HepG2 (cell line): ENCODE results near the gene LCLAT1. TPM values are rescaled to one million over a fixed set of nuclear protein-coding genes. Genes with fewer than 3 reads are reported as not detected.

Experiments used
- ATAC-seq: fragments of 200-7000 bp; cut with Tn5 transposase; 3 replicates; pipeline ENCODE4 v1.9.1; 2020; ENCODE audit warnings: mild to moderate bottlenecking, moderate library complexity
- BruUV-seq: library from RNA; stranded (reverse); fragments of 400-500 nt; replicated peaks from 2 replicates; lab custom pipeline; 2021; lab: Mats Ljungman, UMichigan
- CTCF ChIA-PET: fragments of 300-600 bp; formaldehyde crosslinking; extraction: SDS; loops from one replicate; lab custom pipeline; 2021; ENCODE audit warnings: low total read pairs, inconsistent platforms, low intra/inter-chr PET ratio; lab: Yijun Ruan, JAX
- POLR2A ChIA-PET: fragments of 350-600 bp; sonication (Branson Sonifier 250); formaldehyde crosslinking; loops from one replicate; lab custom pipeline; 2020; ENCODE audit warnings: antibody characterized with exemption, inconsistent platforms; lab: Yijun Ruan, JAX
- DNase-seq: peaks from one replicate; pipeline ENCODE4 v3.0.0-alpha.2; 2015; ENCODE audit warnings: low spot score
- FAIRE-seq: peaks from 3 replicates; lab custom pipeline; 2011; peaks lifted over from hg19 to GRCh38; lab: Jason Lieb, UNC
- H2AFZ ChIP-seq: one replicate; pipeline ENCODE4 v1.6.1; 2011; ENCODE audit warnings: low read length, inconsistent platforms
- H3K27ac ChIP-seq: fragments of 300-600 bp; 3 replicates; pipeline ENCODE4 v1.8.0; 2011; ENCODE audit warnings: mixed run types, mild to moderate bottlenecking, mixed read lengths, low read length, inconsistent platforms; ENCODE audit not compliant: insufficient read depth; ENCODE audit errors: extremely low read length
- H3K27me3 ChIP-seq, 2 experiments: fragments of 200-600 bp in 1 of 2; 2 replicates in 1 of 2; 3 replicates in 1 of 2; pipeline versions ENCODE4 v1.6.0 to v1.8.0; 2011; ENCODE audit warnings: low read length in 2 of 2, mild to moderate bottlenecking in 2 of 2, moderate library complexity in 2 of 2, inconsistent platforms in 1 of 2; ENCODE audit not compliant: insufficient read depth in 2 of 2, control insufficient read depth in 1 of 2
- H3K36me3 ChIP-seq, 2 experiments: fragments of 200-600 bp in 1 of 2; replicated peaks in 1 of 2; 2 replicates in 1 of 2; 3 replicates in 1 of 2; pipeline versions ENCODE4 v1.5.1 to v1.8.0; 2011; ENCODE audit warnings: low read length in 2 of 2, inconsistent platforms in 1 of 2; ENCODE audit not compliant: insufficient read depth in 2 of 2, control insufficient read depth in 1 of 2
- H3K4me1 ChIP-seq: 2 replicates; pipeline ENCODE4 v1.5.1; 2012; ENCODE audit warnings: low read length, inconsistent platforms; ENCODE audit not compliant: insufficient read depth
- H3K4me2 ChIP-seq: 2 replicates; pipeline ENCODE4 v1.6.0; 2011; ENCODE audit warnings: low read depth, low read length, inconsistent platforms
- H3K4me3 ChIP-seq, 3 experiments: fragments of 200-600 bp in 1 of 3; sonication (generic), shearing (Covaris generic) in 1 of 3; replicated peaks in 1 of 3; 2 replicates each; pipeline ENCODE4 v1.5.1; 2011 to 2016; ENCODE audit warnings: low read length in 3 of 3, inconsistent platforms in 2 of 3, low read depth in 2 of 3, mild to moderate bottlenecking in 2 of 3, control low read depth in 1 of 3, mixed read lengths in 1 of 3; ENCODE audit not compliant: insufficient read depth in 1 of 3
- H3K79me2 ChIP-seq: one replicate; pipeline ENCODE4 v1.6.1; 2011; ENCODE audit warnings: low read length, inconsistent platforms; ENCODE audit not compliant: insufficient read depth
- H3K9ac ChIP-seq: 2 replicates; pipeline ENCODE4 v1.6.0; 2011; ENCODE audit warnings: mild to moderate bottlenecking, low read depth, low read length, inconsistent platforms; ENCODE audit not compliant: insufficient read depth
- H3K9me3 ChIP-seq: 2 replicates; pipeline ENCODE4 v1.5.1; 2012; ENCODE audit warnings: mild to moderate bottlenecking, low read length
- H4K20me1 ChIP-seq: 2 replicates; pipeline ENCODE4 v1.6.0; 2011; ENCODE audit warnings: inconsistent platforms, mild to moderate bottlenecking, low read length, moderate library complexity; ENCODE audit not compliant: insufficient read depth
- AHDC1 ChIP-seq: sonication (generic); formaldehyde crosslinking; IDR thresholded peaks from 2 replicates; pipeline ENCODE4 v1.5.1; 2020; ENCODE audit warnings: mild to moderate bottlenecking, missing genetic modification reagents, borderline replicate concordance
- BCLAF1 ChIP-seq: fragments of 450-650 bp; IDR thresholded peaks from 2 replicates; pipeline ENCODE4 v1.6.1; 2017; ENCODE audit warnings: mild to moderate bottlenecking
- CSRNP1 ChIP-seq: sonication (generic); formaldehyde crosslinking; IDR thresholded peaks from 2 replicates; pipeline ENCODE4 v1.8.1; 2023; ENCODE audit warnings: mild to moderate bottlenecking, missing genetic modification reagents
- EHMT2 ChIP-seq: fragments of 200-600 bp; sonication (generic); IDR thresholded peaks from 2 replicates; pipeline ENCODE4 v1.7.0; 2017; ENCODE audit warnings: antibody characterized with exemption, low read depth, low read length, borderline replicate concordance
- GTF3A ChIP-seq: sonication (generic); formaldehyde crosslinking; conservative IDR thresholded peaks from 2 replicates; pipeline ENCODE4 v1.4.0; 2020; ENCODE audit warnings: mild to moderate bottlenecking, missing genetic modification reagents
- HES4 ChIP-seq: sonication (generic); formaldehyde crosslinking; IDR thresholded peaks from 2 replicates; pipeline ENCODE4 v1.9.0; 2021; ENCODE audit warnings: mild to moderate bottlenecking, missing genetic modification reagents, borderline replicate concordance
- MIXL1 ChIP-seq: IDR thresholded peaks from 2 replicates; pipeline ENCODE4 v1.6.1; 2016
- NR1H2 ChIP-seq: sonication (generic); formaldehyde crosslinking; IDR thresholded peaks from 2 replicates; pipeline ENCODE4 v1.8.1; 2022; ENCODE audit warnings: low read depth, missing genetic modification reagents, borderline replicate concordance
- PLRG1 ChIP-seq: fragments of 450-650 bp; conservative IDR thresholded peaks from 2 replicates; pipeline ENCODE4 v1.6.1; 2016
- TOPORS ChIP-seq: sonication (generic); formaldehyde crosslinking; IDR thresholded peaks from 2 replicates; pipeline ENCODE4 v1.8.0; 2023; ENCODE audit warnings: mild to moderate bottlenecking, missing genetic modification reagents
- ZNF234 ChIP-seq: sonication (generic); formaldehyde crosslinking; conservative IDR thresholded peaks from 2 replicates; pipeline ENCODE4 v1.5.1; 2020; ENCODE audit warnings: mild to moderate bottlenecking, missing genetic modification reagents
- ZNF263 ChIP-seq: sonication (generic); formaldehyde crosslinking; IDR thresholded peaks from 2 replicates; pipeline ENCODE4 v1.4.0; 2020; ENCODE audit warnings: missing genetic modification reagents
- ZNF362 ChIP-seq: sonication (generic); formaldehyde crosslinking; IDR thresholded peaks from 2 replicates; pipeline ENCODE4 v1.4.0; 2020; ENCODE audit warnings: missing genetic modification reagents, mild to moderate bottlenecking, borderline replicate concordance
- ZNF615 ChIP-seq: sonication (generic); formaldehyde crosslinking; IDR thresholded peaks from 2 replicates; pipeline ENCODE4 v1.5.0; 2020; ENCODE audit warnings: mild to moderate bottlenecking, missing genetic modification reagents, borderline replicate concordance
- whole genome bisulfite sequencing: methylation state at CpG from one replicate; pipeline ENCODE4 v1.1.6; 2017; ENCODE audit warnings: low lambda C conversion rate; 5-methylcytosine and 5-hydroxymethylcytosine counted together
- in situ Hi-C: cut with HindIII; loops from 2 replicates; pipeline ENCODE4 v1.10.0; 2017; ENCODE audit warnings: low pct_unique_long_range_greater_than_20kb; ENCODE audit not compliant: extremely low pct_ligation_motif_present
- intact Hi-C: fragments of 100-400 bp; cut with micrococcal nuclease; formaldehyde crosslinking; loops from one replicate; pipeline ENCODE4 v1.10.0; 2022; ENCODE audit not compliant: unreplicated experiment
- polyA plus RNA-seq, 8 experiments: library from polyadenylated mRNA; depleted of rRNA in 3 of 8; stranded (reverse) in 7 of 8; unstranded in 1 of 8; fragments of >200 nt; fragmentation: Illumina TruSeq in 4 of 8; extraction: Trizol in 4 of 8; gene quantifications; 2 replicates each; pipeline versions ENCODE4 v1.2.1 to v1.2.3, GENCODE V29; 2011 to 2016; ENCODE audit warnings: low read depth in 4 of 8, missing spikeins in 1 of 8, mixed read lengths in 1 of 8; ENCODE audit not compliant: insufficient read depth in 1 of 8
- total RNA-seq, 5 experiments: library from RNA; depleted of rRNA; stranded (reverse); fragments of >200 nt; fragmentation: Illumina TruSeq; extraction: Trizol; gene quantifications; 2 replicates each; pipeline ENCODE4 v1.2.3, GENCODE V29; 2016; ENCODE audit warnings: low read depth in 1 of 5

The LCLAT1 gene
- total and polyA plus RNA-seq, 2 of the 13 experiments (the other 11 are each of a cell fraction or from before 2014, with no cell fraction given), result 18.0 to 28.0 TPM

GRCh38 chr2:30503695-30504052, 56.6 kb downstream of the LCLAT1 start:
- Histone ChIP-seq H3K27ac (no peak overlapping the region), H4K20me1 (no peaks in the 10 kb centered on the region), H3K79me2 (peaks cover 15% of the 10 kb centered on the region), H3K9me3 (peaks cover 18% of the 10 kb centered on the region), H3K4me2 (no peak overlapping the region), H2AFZ (no peak overlapping the region), H3K4me1 (peaks cover 24% of the 10 kb centered on the region), H3K9ac (no peak overlapping the region), H3K36me3 (peaks cover 0 to 5% of the 10 kb centered on the region in 2 experiments; a peak in 2 of 5 replicates), H3K27me3 (no peaks in the 10 kb centered on the region), H3K4me3 (no peak overlapping the region)
- FAIRE-seq, result no peak
- whole genome bisulfite sequencing, result 97% methylated on average over 3 of the region's 3 CpGs
- in situ Hi-C loops, result no loop called here
- ChIA-PET POLR2A (no interaction called here), CTCF (no interaction called here)
- ATAC-seq, result no peak
- intact Hi-C loops, result no loop called here
- BruUV-seq, result no TSS peak
- DNase-seq, result no peak
- TF ChIP-seq MIXL1 (no peak), ZNF615 (no peak), ZNF362 (CRISPR knock-in tag) (no peak), CSRNP1 (CRISPR knock-in tag) (no peak), GTF3A (CRISPR knock-in tag) (no peak), BCLAF1 (no peak), HES4 (no peak), ZNF234 (no peak), EHMT2 (no peak), TOPORS (CRISPR knock-in tag) (no peak), NR1H2 (CRISPR knock-in tag) (no peak), PLRG1 (no peak), AHDC1 (no peak), ZNF263 (CRISPR knock-in tag) (no peak)
